Smooth muscle cell (in vitro differentiated cells): Measurements from ENCODE around the gene ABAT. TPM values are rescaled to one million over a fixed set of nuclear protein-coding genes. Genes with fewer than 3 reads are reported as not detected.

ENCODE experiments used
- DNase-seq: peaks from one replicate; lab custom pipeline; 2025; ENCODE audit not compliant: unreplicated experiment; lab: John Stamatoyannopoulos, UW
- H2AFZ ChIP-seq: fragments of 200-600 bp; sonication (generic); 2 replicates; pipeline ENCODE4 v1.6.0; 2016; ENCODE audit warnings: antibody characterized with exemption, low read depth, mild to moderate bottlenecking
- H3F3A ChIP-seq: fragments of 200-600 bp; sonication (generic); 2 replicates; pipeline ENCODE4 v1.6.0; 2017; ENCODE audit warnings: antibody characterized with exemption, low read depth
- H3K27ac ChIP-seq: fragments of 200-600 bp; sonication (generic); 2 replicates; pipeline ENCODE4 v1.5.1; 2016; ENCODE audit warnings: low read depth, mild to moderate bottlenecking
- H3K27me3 ChIP-seq: fragments of 200-600 bp; sonication (generic); 2 replicates; pipeline ENCODE4 v1.6.1; 2016; ENCODE audit warnings: low read depth, mild to moderate bottlenecking
- H3K36me3 ChIP-seq: fragments of 200-600 bp; sonication (generic); 2 replicates; pipeline ENCODE4 v1.5.1; 2016; ENCODE audit warnings: low read depth
- H3K4me1 ChIP-seq: fragments of 200-600 bp; sonication (generic); 2 replicates; pipeline ENCODE4 v1.5.1; 2016; ENCODE audit warnings: low read depth
- H3K4me2 ChIP-seq: fragments of 200-600 bp; sonication (generic); 2 replicates; pipeline ENCODE4 v1.6.0; 2016; ENCODE audit warnings: mild to moderate bottlenecking
- H3K4me3 ChIP-seq: fragments of 200-600 bp; sonication (generic); 2 replicates; pipeline ENCODE4 v1.5.1; 2016; ENCODE audit warnings: mild to moderate bottlenecking
- H3K79me2 ChIP-seq: fragments of 200-600 bp; sonication (generic); 2 replicates; pipeline ENCODE4 v1.6.0; 2016; ENCODE audit warnings: low read depth, mild to moderate bottlenecking
- H3K9ac ChIP-seq: fragments of 200-600 bp; sonication (generic); 2 replicates; pipeline ENCODE4 v1.6.0; 2016; ENCODE audit warnings: low read depth
- H3K9me3 ChIP-seq: fragments of 200-600 bp; sonication (generic); replicated peaks from 2 replicates; pipeline ENCODE4 v1.5.1; 2016; ENCODE audit warnings: low read depth
- H4K20me1 ChIP-seq: fragments of 200-600 bp; sonication (generic); 2 replicates; pipeline ENCODE4 v1.6.0; 2016; ENCODE audit warnings: low read depth
- CTCF ChIP-seq: fragments of 200-600 bp; sonication (generic); IDR thresholded peaks from 2 replicates; pipeline ENCODE4 v1.5.1; 2017; ENCODE audit warnings: borderline replicate concordance, mild to moderate bottlenecking, antibody characterized with exemption; ENCODE audit not compliant: insufficient read depth, poor library complexity, severe bottlenecking
- WGBS: methylation state at CpG from one replicate; pipeline ENCODE4 v1.1.7; 2016; ENCODE audit warnings: low lambda C conversion rate; 5-methylcytosine and 5-hydroxymethylcytosine counted together
- polyA plus RNA-seq: library from polyadenylated mRNA; unstranded; fragments of >200 nt; fragmentation: Nextera tagmentation; extraction: Ambion mirVana; gene quantifications from 2 replicates; pipeline ENCODE4 v1.2.1, GENCODE V29; 2016
- total RNA-seq: library from RNA; depleted of rRNA; stranded (reverse); fragments of >200 nt; gene quantifications from 2 replicates; pipeline ENCODE4 v1.2.3, GENCODE V29; 2014

Gene ABAT
- total and polyA plus RNA-seq, 2 experiments from 2014 or later, result 9.2 to 11.3 TPM

DNA sequence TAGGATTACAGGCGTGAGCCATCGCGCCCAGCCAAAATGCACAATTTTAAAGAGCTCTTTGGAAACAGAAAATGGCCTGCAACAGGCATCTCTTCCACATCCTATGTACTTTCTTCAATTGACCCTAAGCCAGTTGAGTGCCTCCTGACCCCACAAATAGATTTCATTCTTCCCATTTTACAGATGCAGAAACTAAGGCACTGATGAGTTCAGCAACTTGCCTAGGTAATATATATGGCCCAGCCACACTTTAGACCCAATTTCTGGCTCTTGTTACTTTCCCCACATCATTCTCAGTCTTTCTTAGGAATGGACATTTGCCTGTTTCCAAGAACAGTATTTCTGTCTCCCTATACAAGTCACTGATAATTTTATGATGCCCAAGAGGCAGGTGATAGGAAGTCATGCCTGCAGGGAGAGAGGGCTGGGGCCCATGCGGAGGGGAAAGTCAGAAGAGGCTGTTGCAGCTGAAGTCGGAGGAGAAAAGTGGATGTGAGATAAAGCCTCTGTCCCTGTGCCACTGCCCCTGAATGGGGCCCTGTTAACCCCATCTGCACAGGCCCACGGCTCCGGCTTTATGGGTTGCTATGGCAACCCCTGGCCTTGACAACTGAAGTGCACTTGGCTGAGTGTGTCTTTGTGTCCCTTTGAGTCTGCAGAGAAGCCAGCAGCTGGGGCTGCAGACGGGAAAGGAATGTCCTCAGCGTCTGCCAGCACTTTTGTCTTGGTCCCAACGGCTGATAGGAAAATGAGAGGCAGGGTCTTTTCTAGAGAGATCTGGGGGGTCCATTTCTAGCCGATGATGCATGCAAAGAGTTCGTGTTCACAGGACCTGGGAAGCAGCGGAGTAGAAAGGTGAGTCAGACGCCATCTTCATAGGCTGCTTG lies 45.9 kb downstream of the ABAT start:
- H3K9me3 ChIP-seq, result no peaks in the 10 kb centered on the region
- no peak for TF ChIP-seq CTCF
- WGBS, result 42% methylated on average over 14 of the region's 14 CpGs
- no peak for DNase-seq
- H3K27ac ChIP-seq, result no peak overlapping the region
- peak overlapping the region; percentile 3 for H3K4me2 ChIP-seq
- H3K27me3 ChIP-seq, result no peaks in the 10 kb centered on the region
- H3K79me2 ChIP-seq, result no peaks in the 10 kb centered on the region
- no peak overlapping the region for H3K9ac ChIP-seq
- no peaks in the 10 kb centered on the region for H3K4me1 ChIP-seq
- H3K4me3 ChIP-seq, result no peak overlapping the region
- H3F3A ChIP-seq, result no peaks in the 10 kb centered on the region
- H2AFZ ChIP-seq, result no peak overlapping the region
- H4K20me1 ChIP-seq, result no peaks in the 10 kb centered on the region
- H3K36me3 ChIP-seq, result no peaks in the 10 kb centered on the region

GRCh38 chr16:8720967-8721308 lies 46.5 kb downstream of the ABAT start:
- Histone ChIP-seq H2AFZ (no peak overlapping the region), H3F3A (no peaks in the 10 kb centered on the region), H3K9me3 (no peaks in the 10 kb centered on the region), H3K36me3 (no peaks in the 10 kb centered on the region), H3K4me2 (peak overlapping the region; percentile 3), H3K4me3 (no peak overlapping the region), H3K27ac (no peak overlapping the region), H3K79me2 (no peaks in the 10 kb centered on the region), H4K20me1 (no peaks in the 10 kb centered on the region), H3K4me1 (no peaks in the 10 kb centered on the region), H3K9ac (no peak overlapping the region), H3K27me3 (no peaks in the 10 kb centered on the region)
- TF ChIP-seq CTCF, result no peak
- DNase-seq, result no peak
- 94% methylated on average over 3 of the region's 3 CpGs for WGBS

DNA sequence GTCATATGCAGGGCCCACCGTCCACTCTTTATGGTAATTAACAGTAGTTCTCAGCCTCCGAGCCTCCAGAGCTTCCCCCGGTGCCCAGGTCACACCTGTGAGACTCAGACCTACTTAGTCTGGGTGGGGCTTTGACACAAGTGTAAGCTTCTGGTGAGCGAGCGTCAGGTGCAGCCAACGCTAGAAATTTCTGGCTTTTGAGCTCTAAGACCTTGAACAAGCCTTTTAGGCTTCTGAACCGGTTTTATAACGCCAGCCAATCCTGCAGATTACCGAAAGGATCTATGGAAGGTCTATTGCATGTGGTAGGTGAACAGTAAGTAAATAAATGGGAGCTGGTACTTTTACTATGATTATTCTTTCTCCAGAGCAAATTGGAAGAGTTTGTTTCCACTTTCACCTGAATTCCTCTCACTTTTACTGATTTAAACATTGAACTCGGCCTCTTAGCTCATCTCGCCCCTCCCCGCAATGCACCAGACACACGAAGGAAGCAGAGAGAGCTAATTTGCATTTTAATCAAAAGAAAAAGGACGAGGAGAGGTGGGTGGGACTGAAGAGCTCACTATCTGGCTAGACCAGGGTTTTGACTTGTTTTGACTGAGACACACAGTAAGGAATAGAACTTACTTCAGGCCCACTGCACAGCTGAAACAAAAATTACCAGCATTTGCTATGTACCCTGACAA lies 47.1 kb downstream of the ABAT start:
- no peaks in the 10 kb centered on the region for H3F3A ChIP-seq
- no peak overlapping the region for H3K27ac ChIP-seq
- H3K36me3 ChIP-seq, result no peaks in the 10 kb centered on the region
- H3K79me2 ChIP-seq, result no peaks in the 10 kb centered on the region
- no peak overlapping the region for H3K9ac ChIP-seq
- no peaks in the 10 kb centered on the region for H4K20me1 ChIP-seq
- H3K4me2 ChIP-seq, result no peak overlapping the region
- no peak overlapping the region for H3K4me3 ChIP-seq
- 69% methylated on average over 14 of the region's 14 CpGs for WGBS
- no peaks in the 10 kb centered on the region for H3K9me3 ChIP-seq
- TF ChIP-seq CTCF, result no peak
- H3K27me3 ChIP-seq, result no peaks in the 10 kb centered on the region
- no peak for DNase-seq
- H3K4me1 ChIP-seq, result no peaks in the 10 kb centered on the region
- H2AFZ ChIP-seq, result no peak overlapping the region

DNA sequence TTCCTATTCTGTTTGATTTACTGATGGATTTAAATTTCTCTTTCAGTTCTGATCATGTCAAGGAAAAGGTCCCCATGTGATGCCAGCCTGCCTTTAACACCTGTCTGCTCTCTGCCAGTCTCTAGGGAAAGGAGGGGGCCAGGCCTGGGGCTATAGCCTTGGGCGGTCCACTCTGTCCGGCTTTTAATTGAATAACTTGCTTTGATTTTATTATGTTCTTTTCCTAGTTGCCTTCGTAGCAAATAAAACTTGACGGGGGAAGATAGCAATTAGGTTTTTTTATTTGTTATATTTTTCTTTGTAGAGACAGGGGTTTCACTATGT lies 47.6 kb downstream of the ABAT start:
- Histone ChIP-seq H3K79me2 (no peaks in the 10 kb centered on the region), H3F3A (no peaks in the 10 kb centered on the region), H3K27me3 (no peaks in the 10 kb centered on the region), H3K4me3 (no peak overlapping the region), H2AFZ (no peak overlapping the region), H3K27ac (no peak overlapping the region), H3K4me1 (no peaks in the 10 kb centered on the region), H3K36me3 (no peaks in the 10 kb centered on the region), H3K9ac (no peak overlapping the region), H3K4me2 (no peak overlapping the region), H3K9me3 (no peaks in the 10 kb centered on the region), H4K20me1 (no peaks in the 10 kb centered on the region)
- no peak for TF ChIP-seq CTCF
- DNase-seq, result no peak
- WGBS, result 94% methylated on average over 4 of the region's 4 CpGs
